ENCODE results near the gene ASAP2. TPM values are rescaled to one million over a fixed set of nuclear protein-coding genes. Genes with fewer than 3 reads are reported as not detected.

The ASAP2 gene
- total and polyA plus RNA-seq, 9 of the 15 experiments (the other 6 are each of a cell fraction or from before 2014, with no cell fraction given): 0.06 to 4.3 (median 3.1) TPM

DNA sequence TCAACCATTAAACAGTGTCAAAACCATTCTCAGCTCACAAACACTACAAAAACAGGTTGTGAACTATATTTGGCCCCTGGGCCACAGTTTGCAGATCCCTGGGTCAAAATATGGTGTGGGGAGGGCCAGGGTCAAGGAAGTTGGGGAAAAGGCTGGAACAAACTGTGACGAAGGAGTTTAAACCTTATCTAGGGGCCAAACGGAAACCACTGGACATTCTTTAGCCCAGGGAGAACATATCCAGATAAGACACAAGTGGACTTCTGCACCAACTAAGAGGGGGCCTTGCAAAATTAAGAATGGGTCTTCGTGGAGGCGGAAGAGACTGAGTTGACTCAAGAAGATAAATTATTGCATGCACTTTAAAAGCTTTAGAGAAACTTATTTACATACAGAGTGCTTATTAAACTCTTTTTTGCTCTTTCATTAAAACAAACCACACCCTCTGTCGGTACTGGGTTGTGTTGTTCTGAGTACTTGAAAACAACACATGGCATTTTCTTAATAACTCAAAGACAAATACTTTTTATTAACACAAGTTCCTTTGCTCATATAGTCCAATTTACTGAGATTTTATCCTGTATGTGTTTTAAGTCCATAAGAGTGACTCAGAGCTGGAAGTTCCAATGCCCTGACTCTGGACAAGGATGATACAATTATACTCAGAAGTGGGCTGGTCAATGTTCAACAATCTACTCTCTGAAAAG, 5.3 kb upstream of the ASAP2 start (continued):
- TF ChIP-seq, protein P1, sequence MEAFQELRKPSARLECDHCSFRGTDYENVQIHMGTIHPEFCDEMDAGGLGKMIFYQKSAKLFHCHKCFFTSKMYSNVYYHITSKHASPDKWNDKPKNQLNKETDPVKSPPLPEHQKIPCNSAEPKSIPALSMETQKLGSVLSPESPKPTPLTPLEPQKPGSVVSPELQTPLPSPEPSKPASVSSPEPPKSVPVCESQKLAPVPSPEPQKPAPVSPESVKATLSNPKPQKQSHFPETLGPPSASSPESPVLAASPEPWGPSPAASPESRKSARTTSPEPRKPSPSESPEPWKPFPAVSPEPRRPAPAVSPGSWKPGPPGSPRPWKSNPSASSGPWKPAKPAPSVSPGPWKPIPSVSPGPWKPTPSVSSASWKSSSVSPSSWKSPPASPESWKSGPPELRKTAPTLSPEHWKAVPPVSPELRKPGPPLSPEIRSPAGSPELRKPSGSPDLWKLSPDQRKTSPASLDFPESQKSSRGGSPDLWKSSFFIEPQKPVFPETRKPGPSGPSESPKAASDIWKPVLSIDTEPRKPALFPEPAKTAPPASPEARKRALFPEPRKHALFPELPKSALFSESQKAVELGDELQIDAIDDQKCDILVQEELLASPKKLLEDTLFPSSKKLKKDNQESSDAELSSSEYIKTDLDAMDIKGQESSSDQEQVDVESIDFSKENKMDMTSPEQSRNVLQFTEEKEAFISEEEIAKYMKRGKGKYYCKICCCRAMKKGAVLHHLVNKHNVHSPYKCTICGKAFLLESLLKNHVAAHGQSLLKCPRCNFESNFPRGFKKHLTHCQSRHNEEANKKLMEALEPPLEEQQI (IDR thresholded peaks at IDR 0.05): 0 out of 2 replicates have a peak, but pooled peaks have one; percentile 37
- TF ChIP-seq, protein P2, sequence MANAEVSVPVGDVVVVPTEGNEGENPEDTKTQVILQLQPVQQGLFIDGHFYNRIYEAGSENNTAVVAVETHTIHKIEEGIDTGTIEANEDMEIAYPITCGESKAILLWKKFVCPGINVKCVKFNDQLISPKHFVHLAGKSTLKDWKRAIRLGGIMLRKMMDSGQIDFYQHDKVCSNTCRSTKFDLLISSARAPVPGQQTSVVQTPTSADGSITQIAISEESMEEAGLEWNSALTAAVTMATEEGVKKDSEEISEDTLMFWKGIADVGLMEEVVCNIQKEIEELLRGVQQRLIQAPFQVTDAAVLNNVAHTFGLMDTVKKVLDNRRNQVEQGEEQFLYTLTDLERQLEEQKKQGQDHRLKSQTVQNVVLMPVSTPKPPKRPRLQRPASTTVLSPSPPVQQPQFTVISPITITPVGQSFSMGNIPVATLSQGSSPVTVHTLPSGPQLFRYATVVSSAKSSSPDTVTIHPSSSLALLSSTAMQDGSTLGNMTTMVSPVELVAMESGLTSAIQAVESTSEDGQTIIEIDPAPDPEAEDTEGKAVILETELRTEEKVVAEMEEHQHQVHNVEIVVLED (CRISPR knock-in tag; IDR thresholded peaks at IDR 0.05): no peak
- TF ChIP-seq DDX20 (tag; IDR thresholded peaks at IDR 0.05; ENCODE audit: low read depth): no peak
- TF ChIP-seq HNRNPK (IDR thresholded peaks at IDR 0.05; ENCODE audit: low read depth, low read length, poor library complexity, severe bottlenecking): no peak
- TF ChIP-seq ZC3H8 (IDR thresholded peaks at IDR 0.05): no peak
- no peak for TF ChIP-seq ILK (tag; IDR thresholded peaks at IDR 0.05; ENCODE audit: borderline replicate concordance, low read depth)
- no peak for TF ChIP-seq ZNF23 (CRISPR knock-in tag; IDR thresholded peaks at IDR 0.05)
- TF ChIP-seq MTA3 (IDR thresholded peaks at IDR 0.05; ENCODE audit: borderline replicate concordance): 0 out of 2 replicates have a peak, but pooled peaks have one; percentile 21
- no peak for TF ChIP-seq XRCC4 (IDR thresholded peaks at IDR 0.05; ENCODE audit: extremely low read depth, insufficient read depth, insufficient read length)
- TF ChIP-seq NCOA4 (IDR thresholded peaks at IDR 0.05; ENCODE audit: partially characterized antibody): no peak
- no peak for TF ChIP-seq NCOA6 (IDR thresholded peaks at IDR 0.05)
- no peak for TF ChIP-seq SETDB1 (IDR thresholded peaks at IDR 0.05; ENCODE audit: low read length)
- TF ChIP-seq ZNF695 (CRISPR knock-in tag; IDR thresholded peaks at IDR 0.05): no peak
- no peak for TF ChIP-seq CBFB (CRISPR knock-in tag; IDR thresholded peaks at IDR 0.05)
- TF ChIP-seq KAT2B (IDR thresholded peaks at IDR 0.05; ENCODE audit: low read depth, low read length): no peak
- no peak for TF ChIP-seq BRCA1 (IDR thresholded peaks at IDR 0.05)
- no peak for TF ChIP-seq BRCA1 (CRISPR knock-in tag; IDR thresholded peaks at IDR 0.05)
- TF ChIP-seq ZEB2 (IDR thresholded peaks at IDR 0.05): no peak
- TF ChIP-seq ZNF124 (CRISPR knock-in tag; IDR thresholded peaks at IDR 0.05): no peak
- no peak for TF ChIP-seq MAFK (IDR thresholded peaks at IDR 0.05; ENCODE audit: low read length)
- TF ChIP-seq RBM25 (IDR thresholded peaks at IDR 0.05; ENCODE audit: low read depth, low read length, severe bottlenecking): no peak
- TF ChIP-seq, protein P3, sequence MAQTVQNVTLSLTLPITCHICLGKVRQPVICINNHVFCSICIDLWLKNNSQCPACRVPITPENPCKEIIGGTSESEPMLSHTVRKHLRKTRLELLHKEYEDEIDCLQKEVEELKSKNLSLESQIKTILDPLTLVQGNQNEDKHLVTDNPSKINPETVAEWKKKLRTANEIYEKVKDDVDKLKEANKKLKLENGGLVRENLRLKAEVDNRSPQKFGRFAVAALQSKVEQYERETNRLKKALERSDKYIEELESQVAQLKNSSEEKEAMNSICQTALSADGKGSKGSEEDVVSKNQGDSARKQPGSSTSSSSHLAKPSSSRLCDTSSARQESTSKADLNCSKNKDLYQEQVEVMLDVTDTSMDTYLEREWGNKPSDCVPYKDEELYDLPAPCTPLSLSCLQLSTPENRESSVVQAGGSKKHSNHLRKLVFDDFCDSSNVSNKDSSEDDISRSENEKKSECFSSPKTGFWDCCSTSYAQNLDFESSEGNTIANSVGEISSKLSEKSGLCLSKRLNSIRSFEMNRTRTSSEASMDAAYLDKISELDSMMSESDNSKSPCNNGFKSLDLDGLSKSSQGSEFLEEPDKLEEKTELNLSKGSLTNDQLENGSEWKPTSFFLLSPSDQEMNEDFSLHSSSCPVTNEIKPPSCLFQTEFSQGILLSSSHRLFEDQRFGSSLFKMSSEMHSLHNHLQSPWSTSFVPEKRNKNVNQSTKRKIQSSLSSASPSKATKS (CRISPR knock-in tag; IDR thresholded peaks at IDR 0.05): no peak
- TF ChIP-seq ZNF79 (CRISPR knock-in tag; IDR thresholded peaks at IDR 0.05; ENCODE audit: low read depth): no peak
